ENCODE results near the gene CLMN. TPM values are rescaled to one million over a fixed set of nuclear protein-coding genes. Genes with fewer than 3 reads are reported as not detected.

Gene CLMN
- total and polyA plus RNA-seq, 10 of the 15 experiments (the other 5 are each of a cell fraction or from before 2014, with no cell fraction given) = 7.8 to 49.3 (median 18.5) TPM

GRCh38 chr14:95216008-95216407 lies 103.7 kb downstream of the CLMN start (continued):
- TF ChIP-seq RELB (IDR thresholded peaks at IDR 0.05; ENCODE audit: low read depth) = peak; percentile 69
- TF ChIP-seq SPI1 (IDR thresholded peaks at IDR 0.05; ENCODE audit: borderline replicate concordance, insufficient read depth, low read depth, low read length) = no peak
- TF ChIP-seq CREB1 (IDR thresholded peaks at IDR 0.05; ENCODE audit: low read depth) = no peak
- TF ChIP-seq POLR2AphosphoS2 (IDR thresholded peaks at IDR 0.05; ENCODE audit: low read depth, low read length) = no peak
- peak; percentile 43 for TF ChIP-seq BCL3 (IDR thresholded peaks at IDR 0.05; ENCODE audit: borderline replicate concordance, insufficient read depth, low read depth, low read length, poor library complexity, severe bottlenecking)
- TF ChIP-seq ATF2 (IDR thresholded peaks at IDR 0.05; ENCODE audit: low read length) = 0 out of 2 replicates have a peak, but pooled peaks have one; percentile 22
- no peak for TF ChIP-seq ETV6 (conservative IDR thresholded peaks at IDR 0.05 in 1 of 2, IDR thresholded peaks at IDR 0.05 in 1 of 2; ENCODE audit: borderline replicate concordance in 1 of 2, low read depth in 1 of 2)
- peak; percentile 91 for TF ChIP-seq ZBED1 (IDR thresholded peaks at IDR 0.05; ENCODE audit: borderline replicate concordance)
- no peak for TF ChIP-seq STAT1 (conservative IDR thresholded peaks at IDR 0.05)
- no peak for TF ChIP-seq NRF1 (conservative IDR thresholded peaks at IDR 0.05; ENCODE audit: low read depth, low read length)
- TF ChIP-seq SMAD5 (IDR thresholded peaks at IDR 0.05; ENCODE audit: low read depth) = no peak
- TF ChIP-seq SUPT20H (IDR thresholded peaks at IDR 0.05; ENCODE audit: borderline replicate concordance, control insufficient read depth, low read depth, low read length) = no peak
- no peak for TF ChIP-seq PKNOX1 (IDR thresholded peaks at IDR 0.05)
- no peak for TF ChIP-seq TBL1XR1 (IDR thresholded peaks at IDR 0.05; ENCODE audit: low read depth, low read length)
- TF ChIP-seq SMAD1 (IDR thresholded peaks at IDR 0.05; ENCODE audit: low read depth, partially characterized antibody) = peak; percentile 71
- no peak for TF ChIP-seq ZBTB40 (IDR thresholded peaks at IDR 0.05; ENCODE audit: borderline replicate concordance)
- peak; percentile 30 to 60; a peak in 2 of 4 replicates for TF ChIP-seq IKZF2 (IDR thresholded peaks at IDR 0.05)
- no peak for TF ChIP-seq PBX3 (IDR thresholded peaks at IDR 0.05; ENCODE audit: insufficient replicate concordance, low read depth, low read length)
- no peak for TF ChIP-seq CHD2 (IDR thresholded peaks at IDR 0.05; ENCODE audit: borderline replicate concordance, low read depth, low read length)

Data from GM12878 (cell line).